T-helper 17 cell (primary cell): Measurements from ENCODE around the gene IFNA5. TPM values are rescaled to one million over a fixed set of nuclear protein-coding genes. Genes with fewer than 3 reads are reported as not detected.

Experiments used
- ATAC-seq: fragments of 150-1000 bp; cut with Tn5 transposase; 2 replicates; pipeline ENCODE4 v1.10.0; 2021; ENCODE audit warnings: mild to moderate bottlenecking, moderate library complexity
- DNase-seq, 3 donors: peaks; one replicate each; pipeline versions ENCODE4 v3.0.0 to v3.0.0-alpha.2; 2020 to 2021
- H3K9me3 ChIP-seq: one replicate; pipeline ENCODE4 v1.7.0; 2013; ENCODE audit warnings: low read length, mild to moderate bottlenecking; ENCODE audit not compliant: control insufficient read depth, poor library complexity, severe bottlenecking
- H3K27ac Mint-ChIP-seq: one replicate; pipeline ENCODE4 v1.8.0; 2022; ENCODE audit warnings: mild to moderate bottlenecking, moderate library complexity, mixed read lengths
- H3K27me3 Mint-ChIP-seq: one replicate; pipeline ENCODE4 v1.8.0; 2022; ENCODE audit warnings: mixed read lengths
- H3K36me3 Mint-ChIP-seq: one replicate; pipeline ENCODE4 v1.8.0; 2022; ENCODE audit warnings: low read depth, mixed read lengths
- H3K4me1 Mint-ChIP-seq: one replicate; pipeline ENCODE4 v1.8.0; 2022; ENCODE audit warnings: mild to moderate bottlenecking, mixed read lengths
- H3K4me3 Mint-ChIP-seq: one replicate; pipeline ENCODE4 v1.8.0; 2022; ENCODE audit warnings: mild to moderate bottlenecking, moderate library complexity, mixed read lengths
- total RNA-seq, 4 donors: library from RNA in 2 of 4; stranded (reverse) in 2 of 4; gene quantifications; one replicate each; pipeline ENCODE4 v1.2.3 and lab custom pipeline; 2022 to 2026

The IFNA5 gene
- total RNA-seq, 2 donors from 2014 or later = not detected

DNA sequence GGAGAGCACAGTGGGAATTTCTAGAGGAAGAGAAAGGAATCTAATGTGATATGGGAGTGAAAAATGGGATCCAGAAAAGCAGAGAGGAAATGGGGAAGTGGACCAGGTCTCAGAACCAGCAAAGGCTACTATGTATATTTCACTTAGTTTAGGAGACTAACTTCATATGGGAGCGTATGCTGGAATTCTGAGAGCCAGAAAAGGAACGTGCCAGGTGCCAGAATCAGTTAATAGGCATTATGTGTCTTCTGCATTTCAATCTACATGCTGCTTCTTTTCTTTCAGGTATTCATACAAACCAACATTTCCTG lies 36.8 kb downstream of the IFNA5 start:
- peaks cover 4% of the 10 kb centered on the region for H3K4me1 Mint-ChIP-seq
- H3K9me3 ChIP-seq = no peaks in the 10 kb centered on the region
- H3K27me3 Mint-ChIP-seq = peaks cover 26% of the 10 kb centered on the region
- H3K4me3 Mint-ChIP-seq = no peak overlapping the region
- ATAC-seq = no peak
- DNase-seq = no peak
- no peak overlapping the region for H3K27ac Mint-ChIP-seq
- H3K36me3 Mint-ChIP-seq = no peaks in the 10 kb centered on the region

DNA sequence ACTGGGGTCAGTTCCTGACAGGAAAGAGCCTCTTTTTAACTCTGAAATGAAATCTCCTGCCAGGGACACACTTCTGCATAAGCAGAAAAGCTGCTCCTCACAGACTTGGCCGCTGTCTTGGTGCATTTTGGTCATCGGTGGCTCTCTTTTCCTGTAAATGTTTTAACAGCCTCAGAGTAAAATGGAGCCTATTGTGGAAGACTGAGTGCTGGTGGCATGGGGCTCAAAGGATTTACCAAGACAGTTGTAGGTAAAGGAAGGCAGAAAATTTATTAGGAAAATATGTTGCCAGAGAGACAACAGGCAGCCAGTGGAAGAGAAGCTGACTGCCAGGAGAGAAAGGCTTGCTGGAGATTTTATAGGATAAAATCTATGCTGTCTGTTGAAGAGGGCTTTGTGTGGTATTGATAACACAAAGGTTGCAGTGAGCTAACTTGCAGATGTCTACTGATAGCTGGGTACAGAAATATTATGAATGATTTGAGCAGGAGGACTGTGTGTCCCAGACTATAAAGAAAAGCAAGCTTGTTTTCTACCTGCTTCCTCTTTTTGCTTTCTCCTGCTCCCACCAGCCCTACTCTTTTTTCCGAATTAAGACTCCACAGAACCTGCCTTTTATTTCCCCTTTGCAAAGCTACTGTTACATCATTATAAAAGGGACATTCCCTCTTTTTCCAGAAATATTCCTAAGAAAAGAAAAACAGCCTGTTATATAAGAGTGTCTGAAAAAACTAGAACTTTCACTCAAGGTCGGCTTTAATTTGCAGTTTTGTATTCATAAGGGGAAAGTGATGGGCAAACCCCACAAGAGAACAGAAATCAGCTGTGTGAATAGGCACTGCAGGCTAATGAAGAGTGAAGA lies 37.4 kb downstream of the IFNA5 start:
- Mint-ChIP-seq H3K27ac (no peak overlapping the region), H3K4me1 (peaks cover 4% of the 10 kb centered on the region), H3K36me3 (no peaks in the 10 kb centered on the region), H3K4me3 (no peak overlapping the region), H3K27me3 (peaks cover 26% of the 10 kb centered on the region)
- ATAC-seq (no peak), DNase-seq (no peak)
- H3K9me3 ChIP-seq = no peaks in the 10 kb centered on the region

DNA sequence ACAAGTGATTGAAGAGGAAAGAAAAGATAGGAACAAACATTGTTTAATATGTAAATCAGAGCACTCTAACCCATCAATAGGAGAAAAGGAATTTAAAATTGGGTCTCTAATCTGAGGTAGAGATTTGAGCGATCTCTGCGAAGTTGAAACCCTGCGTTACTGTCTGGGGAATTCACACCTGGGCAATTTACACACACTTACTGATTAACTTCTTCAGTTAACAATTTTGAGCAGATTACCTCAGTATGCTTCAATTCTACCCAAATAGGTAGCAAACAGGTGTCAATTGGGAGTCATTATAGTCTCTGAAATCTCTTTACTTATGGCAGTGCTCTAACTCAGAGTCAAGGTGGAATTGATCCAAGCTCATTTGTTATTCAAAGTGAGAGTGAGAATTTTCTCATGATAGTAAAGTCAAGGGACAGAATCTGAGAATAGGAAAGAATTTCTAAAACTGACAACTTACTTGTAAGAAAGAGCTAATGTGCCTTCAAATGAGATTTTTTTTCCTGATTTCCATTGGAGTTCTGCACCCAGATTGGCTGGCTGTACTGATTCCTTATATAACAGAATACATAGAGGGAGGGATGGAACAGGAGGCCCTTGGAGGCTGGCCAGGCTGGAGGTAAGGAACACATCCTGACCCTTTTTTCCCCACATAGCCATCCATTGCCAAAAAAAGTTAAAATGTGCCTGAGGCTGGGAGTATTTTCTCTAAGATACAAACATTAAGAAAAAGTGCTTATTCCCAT lies 38.2 kb downstream of the IFNA5 start:
- peaks cover 4% of the 10 kb centered on the region for H3K4me1 Mint-ChIP-seq
- no peaks in the 10 kb centered on the region for H3K9me3 ChIP-seq
- DNase-seq = no peak
- H3K36me3 Mint-ChIP-seq = no peaks in the 10 kb centered on the region
- no peak for ATAC-seq
- no peak overlapping the region for H3K4me3 Mint-ChIP-seq
- H3K27me3 Mint-ChIP-seq = peaks cover 26% of the 10 kb centered on the region
- H3K27ac Mint-ChIP-seq = no peak overlapping the region

DNA sequence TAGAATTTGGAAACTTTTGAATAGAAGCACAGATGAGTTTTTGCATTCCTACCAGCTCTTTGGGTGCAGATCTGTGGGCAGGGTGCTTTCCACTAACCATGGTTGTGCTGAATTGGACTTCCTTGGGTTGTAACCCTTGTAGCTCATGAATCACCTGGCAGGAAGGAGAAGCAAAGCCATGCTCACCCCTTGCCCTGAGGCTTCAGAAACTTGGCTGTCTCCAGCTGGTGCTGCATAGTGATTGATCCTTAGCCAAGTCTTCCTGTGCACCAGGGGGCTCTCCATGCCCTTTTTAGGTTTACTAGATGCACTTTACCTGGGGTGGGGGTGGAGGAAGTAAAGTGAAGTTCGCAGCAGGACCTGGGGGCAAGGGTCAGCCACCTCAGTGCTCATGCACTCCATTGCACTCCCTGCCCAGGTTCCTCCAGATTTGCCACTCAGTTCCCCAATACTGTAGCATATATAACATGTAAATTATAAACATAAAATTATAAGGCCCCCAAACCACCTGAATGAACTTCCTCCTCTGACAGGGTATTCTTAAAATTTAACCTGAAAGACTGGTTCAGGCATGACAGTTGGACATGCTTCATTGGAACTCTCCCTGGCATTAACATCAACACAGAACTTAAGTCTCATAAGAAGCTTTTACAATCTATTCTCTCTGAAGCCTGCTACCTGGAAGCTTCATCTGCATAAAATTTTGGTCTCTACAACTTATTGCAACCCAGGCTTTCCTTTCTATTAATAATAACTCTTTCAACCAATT lies 39.5 kb downstream of the IFNA5 start:
- Mint-ChIP-seq H3K4me3 (no peak overlapping the region), H3K27me3 (peaks cover 26% of the 10 kb centered on the region), H3K27ac (no peak overlapping the region), H3K36me3 (no peaks in the 10 kb centered on the region), H3K4me1 (peaks cover 4% of the 10 kb centered on the region)
- H3K9me3 ChIP-seq = no peaks in the 10 kb centered on the region
- DNase-seq = no peak
- no peak for ATAC-seq

DNA sequence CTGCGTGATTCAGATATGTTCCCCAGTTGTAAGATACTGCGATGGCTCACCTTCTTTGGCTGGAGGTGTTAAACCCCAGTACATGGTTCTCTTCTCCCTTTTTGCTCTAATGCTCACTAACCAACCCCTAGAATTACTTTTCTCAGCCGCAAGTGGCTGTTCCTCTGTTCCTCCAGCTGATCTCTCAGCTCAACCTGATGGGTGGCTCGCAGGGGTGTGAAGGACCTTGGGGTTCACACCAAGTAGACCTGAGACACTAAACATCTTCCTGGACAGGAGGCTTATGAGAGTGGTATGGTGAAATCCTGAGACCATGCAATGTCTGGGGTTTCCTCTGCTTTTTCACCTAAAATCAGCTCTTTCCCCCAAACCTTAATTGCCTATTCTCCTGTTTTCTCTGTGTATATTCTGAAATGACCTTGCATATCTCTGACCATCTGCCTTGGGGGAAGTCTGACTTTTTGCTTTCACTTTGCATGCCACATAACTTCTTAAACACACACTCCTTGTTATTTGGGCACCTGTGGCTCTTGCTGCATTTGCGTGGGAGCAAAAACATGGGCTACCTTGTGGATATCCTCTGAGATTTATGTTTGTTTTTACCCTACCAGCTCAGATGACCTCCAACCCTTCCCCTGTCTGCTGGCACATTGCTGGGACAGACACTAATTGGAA lies 49.4 kb downstream of the IFNA5 start:
- Mint-ChIP-seq H3K36me3 (no peaks in the 10 kb centered on the region), H3K4me1 (peaks cover 7% of the 10 kb centered on the region), H3K27ac (no peak overlapping the region), H3K27me3 (peaks cover 40% of the 10 kb centered on the region), H3K4me3 (no peak overlapping the region)
- no peak for DNase-seq
- no peak for ATAC-seq
- no peaks in the 10 kb centered on the region for H3K9me3 ChIP-seq

Other genes with a start within 250 kb of the IFNA5 start
- not detected for gene IFNB1, start 227.4 kb downstream of the IFNA5 start, total RNA-seq
- gene IFNW1, start 163.5 kb downstream of the IFNA5 start, total RNA-seq = not detected
- not detected for gene IFNA21, start 138.7 kb downstream of the IFNA5 start, total RNA-seq
- not detected for gene IFNA4, start 117.7 kb downstream of the IFNA5 start, total RNA-seq
- gene IFNA7, start 103.1 kb downstream of the IFNA5 start, total RNA-seq = not detected
- gene IFNA10, start 98.2 kb downstream of the IFNA5 start, total RNA-seq = not detected
- not detected for gene IFNA16, start 88.0 kb downstream of the IFNA5 start, total RNA-seq
- gene IFNA17, start 77.1 kb downstream of the IFNA5 start, total RNA-seq = not detected
- gene IFNA14, start 65.3 kb downstream of the IFNA5 start, total RNA-seq = not detected
- gene KLHL9, start 30.1 kb upstream of the IFNA5 start, total RNA-seq = 10 to 100 TPM; 13.7 to 16.2 TPM
- gene IFNA6, start 45.6 kb upstream of the IFNA5 start, total RNA-seq = not detected
- gene IFNA13, start 62.7 kb upstream of the IFNA5 start, total RNA-seq = not detected
- not detected for gene IFNA2, start 80.1 kb upstream of the IFNA5 start, total RNA-seq
- not detected for gene IFNA8, start 103.8 kb upstream of the IFNA5 start, total RNA-seq
- gene IFNA1, start 135.1 kb upstream of the IFNA5 start, total RNA-seq = not detected
- not detected for gene IFNE, start 177.0 kb upstream of the IFNA5 start, total RNA-seq